ENCODE measurements around the gene IGSF5.
"Not testable (repeated sequence)": the region's sequence is repeated elsewhere in the genome, so short reads cannot be mapped to it uniquely, and the experiment has no call there.

Gene IGSF5

GRCh38 chr21:39739531-39739930, 5.5 kb upstream of the IGSF5 start:
- DNase-seq = not testable (repeated sequence)

- DNase-seq = not testable (repeated sequence)
Observed at GRCh38 chr21:39742561-39742960, 2.4 kb upstream of the IGSF5 start.

GRCh38 chr21:39745332-39745731, 349 bp downstream of the IGSF5 start:
- not testable (repeated sequence) for DNase-seq

DNA sequence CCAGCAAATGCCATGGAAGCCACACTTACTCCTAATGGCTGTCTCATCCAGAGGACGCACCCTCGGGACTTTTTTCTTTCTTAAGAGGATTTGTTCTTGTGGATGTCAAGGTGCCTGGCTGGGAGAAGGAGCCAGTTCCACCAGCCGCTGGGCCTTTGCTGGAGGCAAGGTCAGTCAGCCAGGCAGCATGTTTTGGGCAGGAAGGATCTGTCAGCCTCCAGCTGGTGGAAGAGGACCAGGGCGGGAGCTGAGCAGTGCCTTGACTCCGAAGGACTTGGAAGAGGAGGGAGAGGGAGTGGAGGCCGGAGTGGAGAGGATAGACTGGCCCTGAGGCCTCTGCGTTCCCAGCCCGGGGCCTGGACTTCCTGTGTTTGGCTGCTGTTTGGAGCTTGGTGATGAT, 5.7 kb downstream of the IGSF5 start:
- DNase-seq = no peak

GRCh38 chr21:39754811-39755210, 9.8 kb downstream of the IGSF5 start:
- DNase-seq = no peak

DNA sequence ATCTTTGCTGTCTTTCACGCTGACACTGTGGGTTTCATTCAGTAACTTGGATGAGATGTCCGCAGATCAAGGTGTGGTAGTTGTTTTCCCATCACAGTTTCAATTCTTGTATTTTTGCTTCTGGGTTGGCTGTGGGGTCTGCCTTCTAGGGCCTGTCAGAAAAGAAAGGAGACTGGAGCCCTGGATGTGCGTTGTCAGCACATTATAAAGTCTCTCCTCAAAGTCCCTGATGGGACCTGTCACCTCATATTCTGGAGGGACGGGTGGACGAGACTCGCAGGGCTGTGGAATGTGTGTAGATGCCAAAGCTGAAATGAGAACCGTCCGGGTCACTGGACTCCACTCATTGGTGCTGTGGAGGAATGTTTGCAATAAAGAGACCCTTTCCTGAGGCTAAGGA, 11.3 kb downstream of the IGSF5 start:
- no peak for DNase-seq

DNA sequence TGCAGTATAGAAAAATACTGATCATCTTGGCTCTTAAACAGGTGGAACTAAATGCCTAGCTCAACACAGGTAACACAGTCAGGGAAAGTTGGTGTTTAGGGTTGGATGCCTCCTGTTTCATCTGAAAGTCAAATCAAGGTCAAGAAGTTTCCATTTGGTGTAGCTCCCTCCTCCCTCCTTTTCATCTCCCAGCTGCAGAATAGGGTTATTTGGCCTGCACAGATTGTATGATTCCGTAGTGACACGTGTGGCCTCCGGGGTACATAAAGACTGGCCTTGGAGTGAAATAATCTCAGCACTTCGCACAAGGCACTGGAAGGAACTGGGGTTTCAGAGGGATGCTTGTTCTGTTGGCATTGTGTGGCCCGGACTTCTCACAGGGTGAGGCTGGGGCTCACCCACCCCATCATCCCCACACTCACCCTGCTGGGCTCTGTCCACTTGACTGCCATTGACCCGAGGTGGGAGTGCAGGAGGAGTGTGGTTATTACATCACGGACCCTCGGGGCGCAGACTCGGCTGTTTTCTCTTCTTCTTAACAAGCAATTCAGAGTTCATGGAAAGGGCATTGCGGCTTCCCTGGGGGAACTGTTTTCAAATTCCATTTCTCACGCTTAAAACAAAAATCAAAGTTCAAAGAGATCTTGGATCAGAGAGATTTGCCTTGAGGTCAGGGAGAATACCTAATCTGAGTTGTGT, 18.4 kb downstream of the IGSF5 start:
- DNase-seq = no peak

GRCh38 chr21:39774227-39774626, 29.2 kb downstream of the IGSF5 start:
- DNase-seq = no peak

DNA sequence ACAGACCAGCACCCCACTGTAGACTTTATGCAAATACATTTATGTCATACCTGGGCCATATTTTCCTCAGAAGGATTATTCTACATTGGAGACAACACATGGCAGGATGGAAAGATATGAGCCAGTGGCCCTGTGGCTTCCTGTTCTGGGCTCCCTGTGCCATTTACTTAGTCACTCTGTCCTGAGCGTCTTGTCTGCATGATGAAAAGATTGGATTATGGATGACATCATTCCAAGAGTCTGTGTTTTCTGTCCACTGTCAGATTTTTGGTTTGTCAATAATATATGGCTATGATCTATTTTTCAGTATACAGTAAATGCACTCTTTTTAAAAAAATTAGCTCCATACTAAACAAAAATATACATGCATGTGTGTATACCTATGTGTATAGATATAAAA, 30.8 kb downstream of the IGSF5 start:
- no peak for DNase-seq

DNA sequence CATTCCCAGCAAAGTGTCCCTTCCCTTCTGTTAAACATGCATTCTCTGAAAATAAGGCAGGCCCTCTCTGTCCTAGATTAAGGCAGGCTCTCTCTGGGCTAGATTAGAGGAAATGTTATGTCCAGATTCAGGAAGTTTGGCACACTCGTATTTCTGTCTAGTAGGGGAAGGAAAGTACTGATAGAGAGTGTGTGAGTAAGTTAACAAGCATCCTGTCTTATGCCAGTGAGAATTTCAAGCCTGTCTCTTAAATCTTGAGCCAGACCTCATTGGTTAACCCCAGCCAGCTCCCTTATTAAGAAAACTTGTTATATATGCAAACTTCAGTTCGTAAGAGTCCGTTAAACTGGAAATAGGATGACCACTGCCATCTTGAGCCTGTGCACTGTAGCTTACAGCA, 31.6 kb downstream of the IGSF5 start:
- DNase-seq = no peak

- DNase-seq = no peak
Observed at GRCh38 chr21:39781331-39781730, 36.3 kb downstream of the IGSF5 start.

DNA sequence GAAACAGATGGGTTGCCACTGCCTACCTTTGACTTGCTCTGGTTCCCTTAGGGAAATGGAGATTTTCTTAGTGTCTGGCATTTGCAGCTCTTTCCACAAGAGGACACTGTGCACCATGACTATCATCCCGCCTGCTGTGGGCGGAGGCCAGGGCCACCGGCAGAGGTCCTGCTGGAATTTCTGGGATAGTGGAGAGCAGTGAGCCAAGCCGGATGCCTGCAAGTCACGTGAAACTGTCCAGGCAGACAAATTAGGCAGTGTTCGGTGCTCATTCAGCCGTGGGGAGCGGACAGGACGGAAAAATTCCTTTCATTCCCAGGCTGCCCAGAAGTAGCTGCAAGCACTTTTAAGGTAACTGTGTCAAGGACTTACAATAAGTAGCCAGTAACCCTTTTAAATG, 43.4 kb downstream of the IGSF5 start:
- DNase-seq = peak; percentile 6

GRCh38 chr21:39796466-39796865, 51.5 kb downstream of the IGSF5 start:
- no peak for DNase-seq

DNA sequence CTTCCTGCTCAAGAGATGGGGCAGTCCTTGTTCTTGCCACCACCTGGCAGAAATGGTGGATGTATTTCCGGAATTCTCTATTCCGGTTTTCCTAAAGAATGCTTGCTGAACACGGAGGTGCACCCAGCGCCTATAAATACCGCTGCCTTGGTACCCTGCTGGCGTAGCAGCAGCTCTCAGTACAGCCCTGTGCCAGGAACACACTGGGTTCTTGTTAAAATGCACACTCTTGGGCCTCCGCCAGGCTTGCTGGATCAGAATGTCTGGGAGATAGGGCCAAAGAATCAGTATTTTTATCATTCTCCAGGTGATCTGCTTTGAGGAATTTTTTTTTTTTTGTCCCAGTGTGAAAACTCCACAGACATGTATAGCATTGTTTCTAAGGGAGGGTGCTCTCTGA, 54.2 kb downstream of the IGSF5 start:
- DNase-seq = no peak

GRCh38 chr21:39800311-39800710, 55.3 kb downstream of the IGSF5 start:
- DNase-seq = no peak

DNA sequence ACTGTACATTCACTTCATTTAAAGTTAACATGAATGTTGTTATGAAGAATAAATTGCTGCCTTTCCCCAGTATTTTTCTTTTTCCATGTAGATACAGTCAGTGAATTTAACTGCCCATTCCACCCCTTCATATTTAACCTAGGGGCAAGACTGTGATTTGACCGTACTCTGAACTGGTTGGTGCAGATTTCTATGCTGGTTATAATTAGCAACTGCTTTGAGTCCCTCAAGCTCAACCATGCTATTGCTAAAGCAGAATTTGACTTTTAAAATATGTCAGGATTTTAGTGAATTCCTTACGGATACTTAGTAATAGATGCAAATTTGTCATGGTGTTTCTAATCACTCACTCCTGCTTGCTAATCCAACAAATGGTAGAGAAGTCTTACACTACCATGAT, 57.2 kb downstream of the IGSF5 start:
- DNase-seq = no peak

DNA sequence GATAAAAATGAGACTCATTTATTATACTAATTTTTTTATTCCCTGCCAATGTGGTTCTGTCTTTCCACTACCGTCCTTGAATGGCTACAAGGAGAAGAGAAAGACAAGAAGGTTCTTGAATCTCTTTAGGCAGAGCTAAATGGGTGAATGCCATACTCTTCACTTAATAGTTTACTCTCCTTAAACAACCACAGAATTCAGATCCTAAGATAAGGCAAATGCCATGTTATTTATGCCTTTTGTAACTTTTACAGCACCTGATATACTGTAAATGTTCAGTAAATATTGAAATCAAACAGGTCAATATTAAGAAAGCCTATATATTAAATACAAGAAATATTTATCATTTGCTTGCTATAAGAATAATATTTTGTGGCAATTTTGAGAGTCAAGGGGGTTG, 58.4 kb downstream of the IGSF5 start:
- DNase-seq = no peak

DNA sequence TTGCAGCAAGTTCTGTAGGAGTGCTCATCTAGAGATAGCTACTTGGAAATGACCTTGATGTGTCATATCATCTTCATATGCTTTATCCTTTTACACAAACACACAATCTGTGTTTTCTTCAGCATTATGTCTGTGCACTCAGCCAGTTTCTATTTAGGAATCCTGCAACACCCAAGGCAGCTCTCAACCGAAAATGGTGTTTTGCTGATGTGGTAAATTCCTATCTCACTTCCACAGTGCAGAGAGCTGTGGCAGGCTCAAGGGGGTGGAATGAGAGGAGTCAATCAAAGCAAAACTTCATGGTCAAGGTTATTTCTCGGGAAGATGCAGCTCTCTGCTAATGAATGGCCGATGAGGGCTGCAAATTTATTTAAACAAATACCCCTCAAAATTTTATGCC, 59.3 kb downstream of the IGSF5 start:
- DNase-seq = no peak

- no peak for DNase-seq
Observed at GRCh38 chr21:39805983-39806382, 61.0 kb downstream of the IGSF5 start.

DNA sequence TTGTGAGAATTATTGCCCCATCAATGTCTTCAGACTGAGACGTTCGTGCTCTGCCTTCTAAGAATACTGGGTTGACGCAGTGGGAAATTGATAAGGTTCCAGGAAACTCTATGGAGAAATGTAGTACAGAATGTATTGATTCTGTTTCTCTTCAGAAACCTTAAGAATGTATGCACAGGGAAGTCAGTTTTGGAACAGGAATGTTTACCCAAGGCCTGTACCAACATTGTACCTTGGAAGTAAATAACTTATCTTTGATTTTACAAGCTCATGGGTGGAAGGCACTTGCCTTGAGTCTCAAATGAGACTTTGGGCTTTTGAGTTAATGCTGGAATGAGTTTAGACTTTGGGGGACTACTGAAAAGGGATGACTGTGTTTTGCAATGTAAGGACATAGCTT, 62.8 kb downstream of the IGSF5 start:
- no peak for DNase-seq

DNA sequence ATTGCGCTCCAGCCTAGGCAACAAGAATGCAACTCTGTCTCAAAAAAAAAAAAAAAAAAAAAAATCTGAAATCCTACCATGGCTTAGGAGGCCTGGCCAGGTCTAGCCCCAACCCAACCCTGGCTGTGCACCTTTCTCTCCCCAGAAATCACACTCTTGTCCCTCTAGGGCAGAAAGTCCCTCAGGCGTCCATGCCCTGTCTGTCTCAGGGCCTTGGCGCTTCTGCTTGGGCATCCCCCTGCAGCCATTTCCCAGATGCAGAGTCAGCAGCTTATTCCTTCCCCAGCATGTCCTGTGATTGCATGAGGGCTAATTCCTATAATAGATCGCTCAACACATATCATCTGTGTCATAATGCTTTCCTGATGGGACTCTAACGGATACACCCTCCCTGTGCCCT, 65.0 kb downstream of the IGSF5 start:
- no peak for DNase-seq

- DNase-seq = no peak
Observed at GRCh38 chr21:39812983-39813382, 68.0 kb downstream of the IGSF5 start.

- DNase-seq = no peak
Observed at GRCh38 chr21:39818557-39818956, 73.6 kb downstream of the IGSF5 start.

DNA sequence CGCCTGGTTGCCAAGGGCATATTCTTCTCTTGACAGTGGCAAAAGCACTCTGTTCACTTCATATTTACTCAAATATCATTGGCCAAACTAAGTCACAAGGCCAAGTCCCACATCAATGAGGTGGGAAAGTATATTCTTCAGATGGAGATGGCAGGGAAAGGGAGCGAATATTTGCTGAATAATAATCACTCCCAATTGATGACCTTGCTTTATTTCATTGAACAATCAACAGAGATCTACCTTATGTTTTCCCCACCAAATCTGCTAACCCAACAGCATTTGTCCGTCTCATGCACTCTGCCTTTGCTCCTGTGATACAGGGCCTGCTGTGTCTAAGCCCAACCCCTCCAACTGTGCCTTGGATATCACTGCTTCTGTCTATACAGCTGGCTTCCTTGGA, 77.1 kb downstream of the IGSF5 start:
- DNase-seq = no peak

DNA sequence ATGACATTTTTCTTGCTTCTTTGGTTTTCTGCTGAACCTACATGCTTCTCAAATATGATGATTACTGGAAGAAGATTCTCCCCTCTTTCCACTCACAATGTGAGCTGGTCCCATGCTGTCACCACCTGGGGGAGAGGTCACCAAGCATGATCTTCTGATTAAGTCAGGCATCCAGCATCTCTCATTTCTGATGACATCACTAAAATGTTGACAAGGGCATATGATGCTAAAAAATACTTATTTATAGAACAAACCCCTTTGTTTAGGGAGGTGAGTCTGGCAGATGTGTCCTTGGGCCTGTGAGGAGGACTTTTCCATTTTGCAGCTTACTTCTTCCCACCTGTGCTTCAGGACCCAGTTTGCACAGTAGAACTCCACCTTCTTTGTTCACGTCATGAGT, 80.3 kb downstream of the IGSF5 start:
- DNase-seq = no peak

DNA sequence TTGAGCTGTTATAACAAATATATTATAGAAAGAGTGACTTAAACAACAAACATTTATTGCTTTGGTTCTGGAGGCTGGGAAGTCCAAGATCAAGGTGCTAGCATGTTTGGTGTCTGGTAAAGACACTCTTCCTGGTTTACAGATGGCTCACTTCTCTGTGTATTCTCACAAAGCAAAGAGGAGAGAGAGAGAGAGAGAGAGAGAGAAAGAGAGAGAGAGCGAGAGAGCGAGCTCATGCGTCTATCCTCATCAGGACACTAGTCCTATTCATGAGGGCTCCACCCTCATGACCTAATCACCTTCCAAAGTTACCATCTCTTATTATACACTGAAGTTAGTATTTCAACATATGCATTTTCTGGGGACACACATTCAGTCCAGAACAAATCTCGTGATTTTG, 89.6 kb downstream of the IGSF5 start:
- no peak for DNase-seq
